Measurements from ENCODE around the gene LAMTOR5.
"Not testable (repeated sequence)": the region's sequence is repeated elsewhere in the genome, so short reads cannot be mapped to it uniquely, and the experiment has no call there.

LAMTOR5 gene

GRCh38 chr1:110425612-110426152 is 18.2 kb upstream of the LAMTOR5 start:
- DNase-seq = no peak

- no peak for DNase-seq
Measured at GRCh38 chr1:110424699-110425611, 17.5 kb upstream of the LAMTOR5 start.

DNA sequence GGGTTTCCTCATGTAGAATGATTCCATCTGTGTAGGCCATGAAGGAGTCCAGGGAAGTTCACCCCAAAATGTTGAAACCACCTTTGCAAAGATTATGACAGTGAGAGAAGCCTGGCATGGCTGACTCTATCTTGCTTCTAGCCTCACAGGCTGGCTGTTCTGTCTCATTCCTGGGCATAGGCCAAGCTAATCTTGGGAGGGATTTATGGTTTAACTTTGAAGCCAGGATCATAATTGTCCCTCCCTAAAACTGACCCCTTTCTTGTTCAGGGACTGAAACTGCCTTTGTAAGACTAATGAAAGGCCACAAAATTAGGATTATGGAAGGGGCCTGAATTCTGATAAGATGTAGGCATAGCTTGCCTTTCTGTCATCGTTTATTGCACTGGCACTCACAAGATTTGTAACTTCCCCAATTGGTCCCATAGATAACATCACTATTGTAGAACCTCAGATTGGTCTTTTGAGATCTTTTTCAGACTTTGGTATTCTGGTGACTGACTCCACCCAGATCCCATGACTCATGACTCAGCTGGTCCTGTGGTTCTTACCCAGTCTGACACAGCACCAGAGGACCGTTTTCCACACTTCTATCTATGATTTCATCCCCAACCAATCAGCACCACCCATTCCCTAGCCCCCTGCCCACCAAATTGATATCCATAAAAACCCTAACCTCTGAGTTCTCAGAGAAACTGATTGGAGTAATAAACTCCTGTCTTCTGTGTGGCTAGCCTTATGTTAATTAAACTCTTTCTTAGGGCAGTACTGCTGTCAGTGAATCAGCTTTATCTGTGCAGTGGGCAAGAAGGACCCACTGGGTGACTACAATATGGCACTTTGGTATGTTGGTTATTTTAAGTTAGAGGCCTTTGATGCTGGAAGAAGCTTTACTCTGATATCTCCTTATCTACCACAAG is 13.6 kb upstream of the LAMTOR5 start:
- no peak for DNase-seq

- DNase-seq = no peak
Measured at GRCh38 chr1:110420023-110420662, 12.6 kb upstream of the LAMTOR5 start.

GRCh38 chr1:110418729-110419128 is 11.2 kb upstream of the LAMTOR5 start:
- no peak for DNase-seq

GRCh38 chr1:110413045-110413444 is 5.6 kb upstream of the LAMTOR5 start:
- DNase-seq = not testable (repeated sequence)

DNA sequence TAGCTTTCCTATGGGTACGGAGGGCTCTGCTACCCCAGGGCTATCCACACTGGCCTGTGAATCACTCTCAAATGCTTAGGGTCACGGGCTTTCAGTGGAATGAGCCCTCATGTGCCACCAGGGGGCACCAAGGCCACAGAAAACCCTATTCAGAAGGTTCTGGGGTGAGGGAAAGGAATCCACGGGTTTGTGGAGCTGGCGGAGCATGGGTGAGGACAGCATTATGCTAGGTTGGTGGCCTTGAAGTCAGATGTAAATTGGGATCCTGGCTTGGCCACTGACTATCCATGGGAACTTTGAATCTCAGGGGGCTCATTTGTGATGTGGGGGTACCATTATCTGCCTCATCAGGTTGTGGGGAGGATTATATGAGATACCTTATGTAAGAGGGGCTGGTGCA is 5.1 kb upstream of the LAMTOR5 start:
- peak; percentile 59 to 75 for DNase-seq

GRCh38 chr1:110411173-110411735 is 3.8 kb upstream of the LAMTOR5 start:
- no peak for DNase-seq

DNA sequence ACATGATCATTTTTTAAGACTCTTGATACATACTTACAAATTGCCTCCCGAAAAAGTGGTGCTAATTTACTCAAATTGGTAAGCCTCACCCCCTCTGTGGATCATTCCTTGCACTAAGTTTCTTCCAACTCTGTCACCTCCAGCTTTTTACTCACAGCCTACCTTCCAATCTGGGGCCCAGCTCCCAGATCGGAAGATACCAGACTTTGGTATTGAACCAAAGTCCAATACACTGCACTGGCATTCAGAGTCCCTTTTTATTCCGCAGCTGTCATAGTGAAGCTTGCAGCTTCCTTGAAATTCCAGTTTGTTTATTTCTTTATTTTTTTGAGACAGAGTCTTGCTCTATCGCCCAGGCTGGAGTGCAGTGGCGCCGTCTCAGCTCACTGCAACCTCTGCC is 1.8 kb upstream of the LAMTOR5 start:
- no peak for DNase-seq

DNA sequence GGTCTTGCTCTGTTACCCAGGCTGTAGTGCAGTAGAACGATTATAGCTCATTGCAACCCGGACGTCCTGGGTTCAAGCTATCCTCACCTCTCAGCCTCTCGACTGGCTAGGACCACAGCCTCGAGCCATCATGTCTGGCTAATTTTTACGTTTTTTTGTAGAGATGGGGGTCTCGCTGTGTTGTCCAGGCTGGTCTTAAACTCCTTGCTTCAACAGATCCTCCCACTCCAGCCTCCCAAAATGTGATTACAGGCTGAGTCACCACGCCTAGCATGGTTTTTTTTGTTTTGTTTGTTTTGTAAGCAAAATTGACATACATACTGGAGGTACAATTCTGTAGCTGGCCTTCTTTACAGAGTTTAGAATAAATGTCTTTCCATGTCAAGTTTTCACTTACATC is 994 bp upstream of the LAMTOR5 start:
- DNase-seq = no peak

GRCh38 chr1:110406407-110406806 is 1.1 kb downstream of the LAMTOR5 start:
- not testable (repeated sequence) for DNase-seq

GRCh38 chr1:110404401-110404800 is 3.1 kb downstream of the LAMTOR5 start:
- no peak for DNase-seq

- DNase-seq = no peak
Measured at GRCh38 chr1:110403805-110404204, 3.7 kb downstream of the LAMTOR5 start.

DNA sequence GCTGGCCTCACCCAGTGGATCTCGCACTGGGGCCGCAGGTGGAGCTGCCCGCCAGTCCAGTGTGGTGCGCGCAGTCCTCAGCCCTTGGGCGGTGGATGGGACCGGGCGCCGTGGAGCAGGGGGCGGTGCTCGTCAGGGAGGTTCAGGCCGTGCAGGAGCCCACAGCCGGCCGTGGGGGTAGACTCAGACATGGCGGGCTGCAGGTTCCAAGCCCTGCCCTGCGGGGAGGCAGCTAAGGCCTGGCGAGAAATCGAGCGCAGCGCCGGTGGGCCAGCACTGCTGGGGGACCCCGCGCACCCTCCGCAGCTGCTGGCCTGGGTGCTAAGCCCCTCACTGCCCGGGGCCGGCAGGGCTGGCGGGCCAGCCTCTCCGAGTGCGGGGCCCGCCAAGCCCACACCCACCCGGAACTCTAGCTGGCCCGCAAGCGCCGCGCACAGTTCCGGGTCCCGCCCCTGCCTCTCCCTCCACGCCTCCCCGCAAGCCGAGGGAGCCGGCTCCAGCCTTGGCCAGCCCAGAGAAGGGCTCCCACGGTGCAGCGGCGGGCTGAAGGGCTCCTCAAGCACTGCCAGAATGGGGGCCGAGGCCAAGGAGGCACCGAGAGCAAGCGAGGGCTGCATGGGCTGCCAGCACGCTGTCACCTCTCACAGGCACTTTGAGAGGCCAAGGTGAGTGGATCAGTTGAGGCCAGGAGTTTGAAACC is 11.1 kb downstream of the LAMTOR5 start:
- not testable (repeated sequence) for DNase-seq

DNA sequence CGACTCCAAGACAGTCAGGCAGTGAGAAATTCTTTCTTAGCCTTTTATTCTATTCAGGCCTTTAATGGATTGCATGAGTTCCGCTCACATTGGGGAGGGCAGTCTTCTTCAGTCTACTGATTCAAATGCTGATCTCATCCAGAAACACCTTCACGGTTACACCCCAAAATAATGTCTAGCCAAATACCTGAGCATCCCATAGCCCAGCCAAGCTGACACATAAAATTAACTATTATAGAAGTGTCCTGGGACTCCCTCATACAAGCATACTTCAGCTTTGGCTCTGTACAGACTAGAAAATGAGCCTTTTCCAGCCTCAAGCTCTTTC is 13.0 kb downstream of the LAMTOR5 start:
- no peak for DNase-seq

- DNase-seq = no peak
Measured at GRCh38 chr1:110393691-110394492, 13.6 kb downstream of the LAMTOR5 start.

DNA sequence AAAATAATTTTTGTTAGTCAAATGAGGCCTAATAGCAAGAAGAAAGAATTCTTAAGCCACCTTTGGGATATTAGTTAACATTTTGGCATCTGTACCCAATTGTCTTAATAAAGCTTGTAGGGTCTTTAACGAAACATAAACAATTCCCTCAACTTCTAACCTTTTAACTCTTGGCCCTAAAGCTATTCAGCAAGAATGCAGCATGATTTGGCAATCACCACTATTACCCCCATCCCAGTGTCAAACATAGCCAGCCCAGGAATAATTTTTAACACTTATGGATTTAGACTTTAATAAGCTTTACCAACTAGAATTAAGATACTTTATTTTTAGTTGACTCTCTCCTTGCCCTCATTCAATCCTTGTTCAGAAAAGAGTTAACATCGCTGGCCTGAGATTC is 14.2 kb downstream of the LAMTOR5 start:
- DNase-seq = no peak

DNA sequence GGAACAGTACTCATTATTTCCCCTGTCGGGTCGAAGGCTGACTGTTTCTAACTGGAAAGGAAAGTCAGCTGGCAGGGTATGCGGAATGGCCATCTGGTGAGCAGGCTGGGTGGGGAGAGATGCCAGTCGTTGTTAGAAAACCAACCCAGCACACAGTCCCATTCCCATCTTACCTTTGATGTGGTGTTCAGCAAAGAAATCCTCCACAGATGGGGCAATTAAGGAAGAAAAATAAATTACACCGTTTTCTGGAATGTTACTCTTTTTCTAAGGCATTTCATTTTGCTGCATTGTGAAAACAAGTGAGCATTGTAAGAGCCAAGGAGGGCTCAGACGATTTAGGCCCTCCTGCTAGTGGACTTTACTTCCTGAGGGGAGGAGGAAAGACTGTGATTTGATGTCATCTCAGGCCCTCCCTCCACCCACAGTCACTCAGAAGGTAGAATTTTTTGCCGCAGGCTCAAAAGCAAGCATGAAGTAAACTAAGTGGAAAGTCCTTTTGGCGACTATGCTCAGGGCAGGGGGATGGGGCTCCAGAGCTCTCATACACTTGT is 16.7 kb downstream of the LAMTOR5 start, which contains the start of gene SLC16A4:
SLC16A4 (minus strand) TSS at position 335 of the 554 bp plus-strand sequence. CDS start 1,703 bp downstream, outside the sequence.
- no peak for DNase-seq

DNA sequence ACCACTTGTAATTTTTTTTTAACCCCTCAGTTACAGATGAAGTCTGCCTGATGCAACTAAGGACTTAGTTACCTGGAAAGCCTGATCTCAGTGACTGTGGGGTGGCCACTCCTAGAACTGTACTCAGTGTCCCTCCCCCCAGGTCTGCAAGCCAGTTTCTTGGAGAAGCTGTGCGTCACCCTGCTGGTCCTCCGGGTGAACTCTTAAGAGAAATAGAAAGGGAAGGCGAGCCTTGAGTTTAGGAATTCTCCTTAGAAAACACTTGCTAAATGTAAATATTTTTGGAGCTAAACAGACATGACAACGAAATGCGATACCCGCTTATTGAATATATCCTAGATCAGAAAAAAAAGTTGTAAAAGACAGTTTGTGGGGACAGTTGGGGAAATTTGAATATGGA is 17.4 kb downstream of the LAMTOR5 start:
- DNase-seq = no peak

- no peak for DNase-seq
Measured at GRCh38 chr1:110387048-110387754, 20.3 kb downstream of the LAMTOR5 start.
